GM21786 (cell line): ENCODE data around the gene PTPDC1.
"Not testable (repeated sequence)": the region's sequence is repeated elsewhere in the genome, so short reads cannot be mapped to it uniquely, and the experiment has no call there.

ENCODE experiments used
- ATAC-seq: cut with Tn5 transposase; IDR thresholded peaks from one replicate; pipeline ENCODE4 v1.9.1; 2021; ENCODE audit not compliant: unreplicated experiment

Gene PTPDC1

DNA sequence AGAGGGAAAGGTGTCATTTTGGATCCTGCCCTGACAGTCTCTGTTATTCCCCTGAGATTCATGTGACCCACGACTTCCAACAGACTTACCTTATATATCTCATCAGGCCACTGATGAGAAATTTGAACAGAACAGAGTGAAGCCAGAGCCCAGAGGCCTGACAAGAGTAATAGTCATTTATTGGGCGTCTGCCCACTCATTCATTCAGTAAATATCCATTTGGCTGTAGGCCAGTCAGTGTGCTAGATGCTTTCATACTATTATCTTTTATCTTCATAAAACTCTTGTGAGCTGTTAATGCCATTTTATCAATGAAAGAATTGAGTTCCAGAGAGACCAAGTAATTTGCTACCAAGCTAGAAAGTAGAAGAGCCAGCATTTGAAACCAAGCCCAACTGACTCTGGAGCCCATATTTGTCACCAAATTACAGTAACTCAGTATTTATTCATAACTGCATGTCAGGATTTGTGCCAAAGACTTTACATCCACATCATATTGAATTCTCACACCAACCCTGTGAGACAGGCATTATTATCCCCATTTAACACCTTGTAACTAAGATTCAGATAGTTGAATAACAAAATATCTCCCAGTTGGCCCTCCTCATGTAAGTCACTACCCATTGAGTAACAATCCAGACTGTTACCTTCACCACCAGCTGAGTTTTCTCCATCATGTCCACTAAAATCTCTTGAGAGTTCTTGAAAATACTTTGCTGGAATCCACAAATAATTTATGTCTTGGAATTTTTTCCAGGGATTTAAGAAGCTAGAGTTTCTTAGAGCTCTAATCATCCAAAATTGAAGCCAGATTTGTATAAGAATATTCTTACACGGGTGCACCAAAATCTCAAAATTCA lies 2.5 kb downstream of the PTPDC1 start:
- no peak for ATAC-seq

DNA sequence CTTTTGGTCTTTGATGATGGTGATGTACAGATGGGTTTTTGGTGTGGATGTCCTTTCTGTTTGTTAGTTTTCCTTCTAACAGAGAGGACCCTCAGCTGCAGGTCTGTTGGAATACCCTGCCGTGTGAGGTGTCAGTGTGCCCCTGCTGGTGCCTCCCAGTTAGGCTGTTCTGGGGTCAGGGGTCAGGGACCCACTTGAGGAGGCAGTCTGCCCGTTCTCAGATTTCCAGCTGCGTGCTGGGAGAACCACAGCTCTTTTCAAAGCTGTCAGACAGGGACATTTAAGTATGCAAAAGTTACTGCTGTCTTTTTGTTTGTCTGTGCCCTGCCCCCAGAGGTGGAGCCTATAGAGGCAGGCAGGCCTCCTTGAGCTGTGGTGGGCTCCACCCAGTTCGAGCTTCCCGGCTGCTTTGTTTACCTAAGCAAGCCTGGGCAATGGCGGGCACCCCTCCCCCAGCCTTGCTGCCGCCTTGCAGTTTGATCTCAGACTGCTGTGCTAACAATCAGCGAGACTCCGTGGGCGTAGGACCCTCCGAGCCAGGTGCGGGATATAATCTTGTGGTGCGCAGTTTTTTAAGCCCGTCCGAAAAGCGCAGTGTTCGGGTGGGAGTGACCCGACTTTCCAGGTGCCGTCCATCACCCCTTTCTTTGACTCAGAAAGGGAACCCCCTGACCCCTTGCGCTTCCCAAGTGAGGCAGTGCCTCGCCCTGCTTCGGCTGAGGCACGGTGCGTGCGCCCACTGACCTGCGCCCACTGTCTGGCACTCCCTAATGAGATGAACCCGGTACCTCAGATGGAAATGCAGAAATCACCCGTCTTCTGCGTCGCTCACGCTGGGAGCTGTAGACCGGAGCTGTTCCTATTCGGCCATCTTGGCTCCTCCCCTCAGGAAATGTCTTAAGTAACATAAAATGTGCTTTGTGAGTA lies 10.2 kb downstream of the PTPDC1 start:
- not testable (repeated sequence) for ATAC-seq

DNA sequence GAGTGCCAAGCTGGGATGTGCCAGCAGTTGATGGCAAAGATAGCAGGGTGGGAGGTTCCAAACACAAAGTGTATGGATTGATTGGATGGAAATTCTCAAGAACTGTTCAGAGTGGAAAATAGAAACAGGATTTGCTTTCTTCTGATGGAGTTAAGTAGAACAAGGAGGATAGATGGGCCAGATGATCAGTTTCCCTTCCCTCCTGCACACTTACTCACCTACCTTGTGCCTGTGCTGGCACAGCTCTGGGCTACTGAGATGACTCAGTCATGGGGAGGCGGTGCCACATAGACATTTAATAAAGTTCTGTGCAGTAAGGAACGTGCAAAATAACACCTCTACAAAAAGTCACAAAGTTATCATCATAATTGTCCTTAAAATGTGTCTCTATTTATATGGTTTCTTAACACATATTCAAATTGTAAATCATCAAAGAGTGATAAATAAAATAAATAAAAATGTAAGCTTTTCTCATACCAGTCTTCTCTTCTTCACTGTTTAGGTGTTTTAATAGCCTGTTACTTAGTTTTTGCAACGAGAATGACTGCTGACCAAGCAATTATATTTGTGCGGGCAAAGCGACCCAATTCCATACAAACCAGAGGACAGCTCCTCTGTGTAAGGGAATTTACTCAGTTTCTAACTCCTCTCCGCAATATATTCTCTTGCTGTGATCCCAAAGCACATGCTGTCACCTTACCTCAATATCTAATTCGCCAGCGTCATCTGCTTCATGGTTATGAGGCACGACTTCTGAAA lies 12.7 kb downstream of the PTPDC1 start:
- no peak for ATAC-seq

DNA sequence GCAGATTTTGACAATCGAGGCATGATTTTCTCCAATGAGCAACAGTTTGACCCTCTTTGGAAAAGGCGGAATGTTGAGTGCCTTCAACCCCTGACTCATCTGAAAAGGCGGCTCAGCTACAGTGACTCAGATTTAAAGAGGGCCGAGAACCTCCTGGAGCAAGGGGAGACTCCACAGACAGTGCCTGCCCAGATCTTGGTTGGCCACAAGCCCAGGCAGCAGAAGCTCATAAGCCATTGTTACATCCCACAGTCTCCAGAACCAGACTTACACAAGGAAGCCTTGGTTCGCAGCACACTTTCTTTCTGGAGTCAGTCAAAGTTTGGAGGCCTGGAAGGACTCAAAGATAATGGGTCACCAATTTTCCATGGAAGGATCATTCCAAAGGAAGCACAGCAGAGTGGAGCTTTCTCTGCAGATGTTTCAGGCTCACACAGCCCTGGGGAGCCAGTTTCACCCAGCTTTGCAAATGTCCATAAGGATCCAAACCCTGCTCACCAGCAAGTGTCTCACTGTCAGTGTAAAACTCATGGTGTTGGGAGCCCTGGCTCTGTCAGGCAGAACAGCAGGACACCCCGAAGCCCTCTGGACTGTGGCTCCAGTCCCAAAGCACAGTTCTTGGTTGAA lies 13.6 kb downstream of the PTPDC1 start:
- no peak for ATAC-seq

DNA sequence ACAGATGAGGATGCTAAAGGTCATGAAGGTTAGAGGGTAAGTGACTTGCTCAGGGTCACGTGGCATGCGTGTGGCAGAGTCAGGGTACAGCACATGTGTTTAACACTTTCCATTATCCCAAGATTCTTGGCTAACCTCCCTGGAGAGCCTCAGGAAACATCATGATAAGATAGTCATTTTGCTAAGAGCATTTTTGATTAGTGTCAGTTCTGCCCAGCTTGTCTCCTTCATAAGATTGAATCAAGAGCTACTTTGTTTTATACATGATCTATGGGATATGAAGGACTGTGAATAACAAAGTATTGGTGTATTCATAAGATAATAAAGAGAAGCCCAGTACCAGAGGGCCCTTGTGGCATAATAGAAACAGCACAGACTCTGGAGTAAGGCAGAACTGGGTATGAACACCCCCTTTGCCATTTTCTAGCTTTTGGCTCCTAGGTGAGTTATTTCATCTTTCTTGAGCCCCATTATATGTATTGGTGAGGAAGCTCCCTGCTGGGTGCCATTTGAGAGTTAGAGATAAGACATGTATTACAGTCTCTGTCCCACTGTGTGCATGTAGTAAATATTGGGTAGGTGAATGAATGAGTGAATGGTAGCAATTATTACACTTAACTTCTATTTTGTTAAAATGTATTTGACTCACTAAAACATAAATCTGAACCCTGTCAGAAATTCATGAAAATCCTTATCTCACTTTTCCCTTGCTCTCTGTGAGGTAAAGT lies 16.1 kb downstream of the PTPDC1 start:
- no peak for ATAC-seq

DNA sequence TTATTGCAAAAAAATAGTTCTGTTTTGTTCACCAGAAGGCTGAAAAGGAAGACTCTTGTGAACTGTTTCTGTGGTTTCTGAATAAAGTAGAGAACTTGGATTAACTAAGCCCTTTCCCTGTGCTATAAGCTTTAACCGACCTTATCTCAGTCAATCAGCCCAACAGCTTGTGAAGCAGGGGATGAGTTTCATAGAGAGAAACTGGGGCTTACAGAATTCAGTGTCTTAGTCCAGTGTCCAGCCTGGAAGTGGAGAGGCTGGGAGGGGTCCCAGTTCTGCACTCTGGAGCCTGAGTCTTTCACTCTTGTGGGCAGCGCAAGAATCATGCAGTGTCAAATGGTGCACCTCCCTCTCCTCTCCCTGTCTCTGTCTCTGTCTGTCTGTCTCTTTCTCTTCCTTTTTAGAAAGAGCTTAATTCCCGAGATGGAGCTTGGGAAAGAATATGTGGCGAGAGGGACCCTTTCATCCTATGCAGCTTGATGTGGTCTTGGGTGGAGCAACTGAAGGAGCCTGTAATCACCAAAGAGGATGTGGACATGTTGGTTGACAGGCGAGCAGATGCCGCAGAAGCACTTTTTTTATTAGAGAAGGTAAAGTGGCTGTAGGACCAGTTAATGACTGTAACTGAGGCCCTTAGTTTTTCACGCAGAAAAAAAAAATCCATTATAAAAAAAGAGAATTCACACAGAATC lies 17.0 kb downstream of the PTPDC1 start:
- ATAC-seq: no peak

DNA sequence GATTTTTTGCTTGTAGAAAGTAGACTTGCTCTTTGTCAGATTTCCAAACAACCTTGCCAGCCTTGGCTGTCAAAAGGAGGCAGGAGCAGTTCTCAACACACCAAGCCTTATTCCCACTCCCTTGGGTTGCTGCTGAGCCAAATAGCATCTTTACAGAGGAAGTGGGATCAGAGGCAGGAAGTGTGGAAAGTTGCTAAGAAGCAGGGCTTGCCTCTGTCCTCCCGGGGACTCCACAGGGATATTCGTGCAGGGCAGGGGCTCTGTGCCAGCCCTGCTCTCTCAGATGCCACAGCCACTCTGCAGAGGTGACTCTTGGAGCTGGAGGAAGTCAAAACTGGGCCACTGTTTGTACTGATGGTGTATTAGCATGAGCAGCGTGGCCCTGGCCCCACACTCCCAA lies 24.3 kb downstream of the PTPDC1 start:
- no peak for ATAC-seq

DNA sequence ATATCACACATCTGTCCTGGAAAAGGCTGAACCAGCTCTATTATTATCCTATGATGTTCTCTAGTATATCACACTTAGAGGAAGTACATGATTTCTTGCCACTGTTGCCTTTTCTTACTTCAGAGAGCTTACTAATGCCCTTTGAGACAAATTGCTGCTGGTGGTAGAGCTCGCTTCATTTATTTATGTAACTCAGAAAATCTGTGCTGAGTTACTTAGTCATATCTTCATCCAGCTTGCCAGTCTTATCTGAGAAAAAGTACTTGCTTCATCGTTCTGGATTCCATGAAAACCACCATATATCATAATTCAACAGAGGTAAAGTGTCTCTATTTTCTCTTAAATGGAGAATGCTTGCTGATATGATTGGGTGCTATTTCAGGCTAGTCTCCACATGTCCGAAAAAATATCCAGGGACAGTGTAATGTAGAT lies 26.6 kb downstream of the PTPDC1 start:
- ATAC-seq: no peak

DNA sequence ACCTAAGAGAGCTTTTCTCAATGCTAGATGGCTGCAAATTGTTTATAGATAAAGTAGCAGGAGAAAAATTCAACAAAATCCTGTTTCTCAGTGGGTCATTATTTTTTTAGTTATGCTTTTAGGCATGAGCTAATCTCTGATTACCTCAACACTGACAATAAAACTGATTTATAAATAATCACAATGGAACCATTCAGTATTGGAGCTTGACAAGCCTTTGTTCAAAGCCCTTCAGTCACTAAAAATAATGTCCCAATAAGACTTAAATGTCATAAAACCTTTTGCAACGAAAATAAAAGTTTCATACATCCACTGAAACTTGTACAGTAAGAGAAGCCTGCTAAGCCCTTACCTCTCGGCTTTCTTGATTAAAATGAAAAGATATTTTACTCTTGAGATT lies 27.2 kb downstream of the PTPDC1 start:
- ATAC-seq: no peak

DNA sequence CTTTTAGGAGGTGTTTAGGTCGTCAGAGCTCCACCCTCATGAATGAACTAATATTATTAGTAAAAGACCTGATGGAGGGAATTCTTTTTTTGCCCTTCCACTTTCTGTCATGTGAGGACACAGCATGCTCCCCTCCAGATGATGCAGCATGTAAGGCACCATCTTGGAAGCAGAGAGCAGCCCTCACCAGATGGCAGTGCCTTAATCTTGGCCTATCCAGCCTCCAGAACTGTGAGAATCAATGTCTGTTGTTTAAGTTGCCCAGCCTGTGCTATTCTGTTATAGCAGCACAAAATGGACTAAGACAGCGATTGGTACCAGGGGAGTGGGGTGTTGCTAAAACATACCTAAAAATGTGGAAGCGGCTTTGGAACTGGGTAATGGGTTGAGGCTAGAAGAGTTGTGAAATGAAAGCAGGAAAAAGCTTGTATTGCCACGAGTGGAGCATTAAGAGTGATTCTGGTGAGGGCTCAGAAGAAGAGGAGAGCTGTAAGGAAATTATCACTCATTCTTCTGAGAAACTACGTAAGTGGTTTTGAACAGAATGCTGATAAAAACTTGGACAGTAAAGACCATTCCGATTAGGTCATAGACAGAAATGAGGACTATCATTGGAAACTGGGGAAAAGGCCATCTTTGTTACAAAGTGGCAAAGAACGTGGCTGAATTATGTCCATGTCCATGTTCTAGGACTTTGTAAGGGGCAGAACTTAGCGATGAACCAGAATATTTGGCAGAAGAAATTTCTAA lies 28.6 kb downstream of the PTPDC1 start:
- no peak for ATAC-seq

DNA sequence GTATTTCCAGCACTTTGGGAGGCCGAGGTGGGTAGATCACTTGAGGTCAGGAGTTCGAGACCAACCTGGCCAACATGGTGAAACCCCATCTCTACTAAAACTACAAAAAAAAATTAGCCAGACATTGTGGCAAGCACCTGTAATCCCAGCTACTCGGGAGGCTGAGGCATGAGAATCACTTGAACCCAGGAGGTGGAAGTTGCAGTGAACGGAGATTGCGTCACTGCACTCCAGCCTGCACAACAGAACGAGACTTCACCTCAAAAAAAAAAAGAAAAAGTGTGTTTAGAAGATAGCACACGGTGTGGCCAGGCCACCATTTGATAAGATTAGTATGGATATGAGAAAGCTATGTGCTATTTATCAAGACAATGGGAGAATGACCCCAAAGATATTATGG lies 35.8 kb downstream of the PTPDC1 start:
- not testable (repeated sequence) for ATAC-seq

DNA sequence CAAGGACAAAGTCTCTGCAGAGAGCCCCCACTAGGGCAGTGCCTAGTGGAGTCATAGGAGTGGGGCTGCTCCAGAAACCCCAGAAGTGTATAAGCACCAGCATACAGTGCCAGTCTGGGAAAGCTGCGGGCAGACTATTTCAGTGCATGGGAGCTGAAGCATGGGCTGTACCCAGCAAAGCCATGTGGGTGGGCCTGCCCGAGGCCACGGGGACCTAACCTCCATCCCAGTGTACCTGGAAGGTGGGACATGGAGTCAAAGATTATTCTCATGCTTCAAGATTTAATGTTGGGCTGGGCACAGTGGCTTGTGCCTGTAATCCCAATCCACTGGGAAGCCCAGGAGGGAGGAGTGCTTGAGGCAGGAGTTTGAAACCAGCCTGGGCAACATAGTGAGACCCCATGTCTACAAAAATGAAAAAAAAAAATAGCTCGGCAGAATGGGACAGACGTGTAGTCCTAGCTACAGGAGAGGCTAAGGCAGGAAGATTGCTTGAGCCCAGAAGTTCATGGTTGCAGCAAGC lies 36.7 kb downstream of the PTPDC1 start:
- no peak for ATAC-seq

DNA sequence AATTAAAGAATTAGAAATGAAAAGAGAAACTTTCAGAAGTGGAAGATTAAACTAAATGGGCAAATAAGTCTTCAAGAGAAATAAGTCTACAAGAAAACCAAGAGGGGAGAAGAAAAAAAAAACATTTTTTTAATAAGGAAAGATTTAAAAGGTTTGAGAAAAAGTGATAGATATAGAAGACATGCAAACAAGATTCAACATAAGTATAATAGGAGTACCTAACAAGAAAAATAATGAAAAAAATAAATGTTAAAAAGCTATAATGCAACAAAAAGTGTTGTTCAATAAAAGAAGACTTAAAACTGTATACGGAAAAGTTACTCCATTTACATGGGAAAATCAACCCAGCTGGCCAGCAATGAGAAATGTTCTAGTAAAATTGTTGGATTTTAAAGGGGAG lies 42.6 kb downstream of the PTPDC1 start:
- ATAC-seq: no peak

DNA sequence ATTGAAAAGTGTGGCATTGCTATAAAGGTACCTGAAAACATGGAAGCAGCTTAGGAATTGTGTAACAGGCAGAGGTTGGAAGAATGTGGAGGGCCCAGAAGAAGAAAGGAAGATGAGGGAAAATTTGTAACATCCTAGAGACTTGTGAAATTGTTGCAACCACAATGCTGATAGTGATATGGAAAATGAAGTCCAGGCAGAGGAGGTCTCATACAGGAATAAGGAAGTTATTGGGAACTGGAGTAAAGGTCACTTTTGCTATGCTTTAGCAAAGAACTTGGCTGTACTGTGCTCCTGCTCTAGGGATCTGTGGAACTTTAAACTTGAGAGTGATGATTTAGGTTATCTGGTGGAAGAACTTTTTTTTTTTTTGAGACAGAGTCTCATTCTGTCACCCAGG lies 43.5 kb downstream of the PTPDC1 start:
- ATAC-seq: no peak

DNA sequence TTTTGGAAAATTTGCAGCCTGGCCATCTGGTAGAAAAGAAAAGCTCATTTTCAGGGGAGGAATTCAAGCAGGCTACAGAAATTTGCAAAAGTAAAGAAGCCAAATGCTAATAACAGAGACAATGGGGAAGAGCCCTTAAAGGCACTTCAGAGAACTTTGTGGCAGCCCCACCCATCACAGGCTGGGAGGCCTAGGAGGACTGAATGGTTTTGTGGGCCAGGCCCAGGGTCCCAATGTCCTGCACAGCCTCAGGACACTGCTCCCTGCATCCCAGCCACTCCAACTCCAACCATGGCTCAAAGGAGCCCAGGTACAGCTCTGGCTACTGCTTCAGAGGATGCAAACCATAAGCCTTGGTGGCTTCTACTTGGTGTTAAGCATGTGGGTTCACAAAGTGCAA lies 44.3 kb downstream of the PTPDC1 start:
- ATAC-seq: no peak

DNA sequence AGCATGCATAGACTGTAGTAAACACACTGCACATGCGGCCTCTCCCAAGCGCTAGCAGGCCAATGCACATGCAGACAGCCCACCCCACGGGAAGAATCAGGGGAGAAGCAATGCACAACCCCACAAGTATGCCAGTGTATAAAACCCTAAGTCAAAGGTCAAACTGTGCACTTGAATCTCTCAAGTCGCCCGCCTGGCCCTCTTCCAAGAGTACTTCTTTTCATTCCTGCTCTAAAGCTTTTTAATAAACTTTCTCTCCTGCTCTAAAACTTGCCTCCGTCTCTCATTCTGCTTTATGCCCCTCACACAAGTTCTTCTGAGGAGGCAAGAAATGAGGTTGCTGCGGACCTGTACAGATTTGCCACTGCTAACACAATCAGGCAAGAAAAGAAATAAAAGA lies 50.4 kb downstream of the PTPDC1 start:
- no peak for ATAC-seq

DNA sequence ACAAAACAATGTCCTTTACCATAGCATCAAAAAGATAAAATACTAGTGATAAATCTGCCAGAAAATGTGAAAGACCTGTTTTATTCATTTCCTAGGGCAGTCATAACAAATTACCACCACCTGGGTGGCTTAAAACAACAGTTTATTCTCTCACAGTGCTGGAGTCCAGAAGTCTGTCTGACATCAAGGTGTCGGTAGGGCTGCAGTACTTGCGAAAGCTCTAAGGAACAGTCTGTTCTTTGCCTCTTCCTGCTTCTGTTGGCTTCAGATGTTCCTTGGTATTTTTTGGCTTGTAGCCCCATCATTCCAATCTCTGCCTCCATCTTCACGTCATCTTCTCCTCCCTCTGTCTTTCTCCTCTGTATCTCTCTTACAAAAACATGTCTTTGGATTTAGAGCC lies 51.0 kb downstream of the PTPDC1 start:
- ATAC-seq: no peak

DNA sequence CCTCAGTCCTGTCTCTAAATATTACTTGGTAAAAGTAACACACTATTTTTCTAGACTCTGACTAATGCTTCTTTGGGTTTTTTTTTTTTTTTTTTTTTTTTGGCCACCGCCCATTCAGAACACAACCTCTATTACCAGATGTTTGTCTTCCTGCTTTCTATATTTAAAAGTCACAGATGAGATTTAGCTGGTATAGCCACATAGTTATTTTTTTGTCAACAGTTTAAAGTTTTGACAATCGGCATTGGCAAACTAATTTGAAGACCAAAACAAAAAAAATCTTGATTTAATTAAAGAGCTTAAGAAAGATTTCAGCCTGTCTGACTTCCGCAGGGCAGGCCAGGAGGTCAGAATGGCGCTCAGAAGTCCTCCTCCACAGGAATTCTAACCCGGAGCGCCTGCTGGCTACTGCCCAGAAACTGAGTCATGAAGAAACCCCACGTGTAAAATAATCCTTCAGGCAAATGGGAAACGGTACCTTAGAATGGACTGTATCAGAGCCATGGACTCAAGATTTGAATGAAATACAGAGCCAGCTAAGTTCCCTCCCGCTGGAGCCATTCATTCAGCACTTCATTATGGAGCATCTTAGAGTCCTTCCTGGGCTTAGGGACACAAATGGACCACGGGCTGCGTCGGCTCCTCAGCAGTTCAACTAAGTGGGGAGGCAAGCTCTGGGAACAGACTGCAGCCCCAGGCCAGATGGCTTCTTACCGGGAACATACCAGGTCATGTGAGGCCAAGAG lies 55.6 kb downstream of the PTPDC1 start:
- ATAC-seq: no peak
